KOPT-K1 (cell line): ENCODE results near the gene PTPN23.

Experiments used
- H3K27ac ChIP-seq: fragments of 200-600 bp; sonication (generic); 2 replicates; pipeline ENCODE4 v1.5.1; 2016; ENCODE audit warnings: antibody characterized with exemption, mild to moderate bottlenecking, low read depth, low read length; ENCODE audit not compliant: poor library complexity, severe bottlenecking
- H3K36me3 ChIP-seq: fragments of 200-600 bp; sonication (generic); 2 replicates; pipeline ENCODE4 v1.5.1; 2017; ENCODE audit warnings: antibody characterized with exemption, mild to moderate bottlenecking, low read length, moderate library complexity; ENCODE audit not compliant: insufficient read depth
- H3K9me3 ChIP-seq: fragments of 200-600 bp; sonication (generic); 2 replicates; pipeline ENCODE4 v1.5.1; 2017; ENCODE audit warnings: antibody characterized with exemption, low read length, mild to moderate bottlenecking; ENCODE audit not compliant: insufficient read depth, poor library complexity, severe bottlenecking

The PTPN23 gene

DNA sequence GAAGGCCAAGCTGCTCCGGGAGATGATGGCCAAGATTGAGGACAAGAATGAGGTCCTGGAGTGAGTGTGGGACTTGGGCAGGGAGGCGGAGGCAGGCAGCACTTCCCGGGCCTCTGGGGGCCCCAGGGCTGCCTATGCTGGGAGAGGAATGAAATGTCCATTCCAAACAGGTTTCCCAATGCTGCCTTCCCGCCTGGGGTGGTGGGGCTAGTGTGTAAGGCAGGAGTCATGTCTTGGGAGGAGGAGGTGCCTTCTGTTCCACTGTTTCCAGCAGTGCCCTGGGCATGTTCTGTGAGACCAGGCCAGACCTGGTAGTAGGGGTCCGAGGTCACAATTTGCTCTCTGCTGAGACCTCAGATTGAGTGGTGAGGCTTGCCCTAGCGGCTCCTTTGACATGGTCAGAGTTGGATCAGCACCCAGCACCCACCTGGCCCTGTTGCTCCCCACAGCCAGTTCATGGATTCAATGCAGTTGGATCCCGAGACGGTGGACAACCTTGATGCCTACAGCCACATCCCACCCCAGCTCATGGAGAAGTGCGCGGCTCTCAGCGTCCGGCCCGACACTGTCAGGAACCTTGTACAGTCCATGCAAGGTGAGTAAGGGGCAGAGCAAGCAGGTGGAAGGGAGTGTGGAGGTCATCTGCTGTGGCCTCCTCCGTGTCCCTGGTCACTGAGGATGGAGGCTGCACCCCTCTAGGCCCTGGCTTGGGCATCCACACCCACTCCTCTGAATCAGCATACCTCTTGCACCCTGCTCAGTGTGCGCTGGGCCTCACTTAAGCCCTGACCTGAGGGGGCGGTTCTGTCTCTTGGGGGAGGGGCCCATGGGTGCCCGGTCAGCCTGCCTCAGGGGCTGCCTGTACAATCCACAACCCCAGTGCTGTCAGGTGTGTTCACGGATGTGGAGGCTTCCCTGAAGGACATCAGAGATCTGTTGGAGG is 27.3 kb downstream of the PTPN23 start:
- Histone ChIP-seq H3K36me3 (peaks cover 86% of the 10 kb centered on the region), H3K27ac (no peak overlapping the region), H3K9me3 (no peaks in the 10 kb centered on the region)

- Histone ChIP-seq H3K36me3 (peaks cover 86% of the 10 kb centered on the region), H3K9me3 (no peaks in the 10 kb centered on the region), H3K27ac (no peak overlapping the region)
These were observed 28.0 kb downstream of the PTPN23 start for GRCh38 chr3:47408839-47409229.

DNA sequence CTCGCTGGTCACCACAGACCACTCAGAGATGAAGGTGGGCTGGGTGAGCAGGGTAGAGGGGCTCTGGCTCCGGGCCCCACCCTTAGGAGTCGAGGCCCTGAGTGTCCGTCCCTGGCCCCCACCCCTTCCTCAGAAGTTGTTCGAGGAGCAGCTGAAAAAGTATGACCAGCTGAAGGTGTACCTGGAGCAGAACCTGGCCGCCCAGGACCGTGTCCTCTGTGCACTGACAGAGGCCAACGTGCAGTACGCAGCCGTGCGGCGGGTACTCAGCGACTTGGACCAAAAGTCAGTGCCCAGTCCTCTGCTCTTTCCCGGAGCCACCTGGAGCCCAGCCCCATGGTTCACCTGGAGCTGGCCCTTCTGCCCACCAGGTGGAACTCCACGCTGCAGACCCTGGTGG is 28.5 kb downstream of the PTPN23 start:
- H3K9me3 ChIP-seq: no peaks in the 10 kb centered on the region
- H3K36me3 ChIP-seq: peaks cover 88% of the 10 kb centered on the region
- H3K27ac ChIP-seq: no peak overlapping the region

DNA sequence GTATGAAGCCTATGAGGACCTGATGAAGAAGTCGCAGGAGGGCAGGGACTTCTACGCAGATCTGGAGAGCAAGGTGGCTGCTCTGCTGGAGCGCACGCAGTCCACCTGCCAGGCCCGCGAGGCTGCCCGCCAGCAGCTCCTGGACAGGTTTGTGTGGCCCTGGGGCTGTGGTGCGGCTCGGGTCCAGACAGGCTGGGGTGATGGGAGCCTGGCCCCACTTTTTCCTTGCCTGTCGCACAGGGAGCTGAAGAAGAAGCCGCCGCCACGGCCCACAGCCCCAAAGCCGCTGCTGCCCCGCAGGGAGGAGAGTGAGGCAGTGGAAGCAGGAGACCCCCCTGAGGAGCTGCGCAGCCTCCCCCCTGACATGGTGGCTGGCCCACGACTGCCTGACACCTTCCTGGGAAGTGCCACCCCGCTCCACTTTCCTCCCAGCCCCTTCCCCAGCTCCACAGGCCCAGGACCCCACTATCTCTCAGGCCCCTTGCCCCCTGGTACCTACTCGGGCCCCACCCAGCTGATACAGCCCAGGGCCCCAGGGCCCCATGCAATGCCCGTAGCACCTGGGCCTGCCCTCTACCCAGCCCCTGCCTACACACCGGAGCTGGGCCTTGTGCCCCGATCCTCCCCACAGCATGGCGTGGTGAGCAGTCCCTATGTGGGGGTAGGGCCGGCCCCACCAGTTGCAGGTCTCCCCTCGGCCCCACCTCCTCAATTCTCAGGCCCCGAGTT is 29.0 kb downstream of the PTPN23 start:
- Histone ChIP-seq H3K36me3 (peaks cover 94% of the 10 kb centered on the region), H3K9me3 (no peaks in the 10 kb centered on the region), H3K27ac (no peak overlapping the region)

- peaks cover 99% of the 10 kb centered on the region for H3K36me3 ChIP-seq
- H3K27ac ChIP-seq: no peak overlapping the region
- no peaks in the 10 kb centered on the region for H3K9me3 ChIP-seq
These were observed 29.5 kb downstream of the PTPN23 start for GRCh38 chr3:47410417-47410720.

DNA sequence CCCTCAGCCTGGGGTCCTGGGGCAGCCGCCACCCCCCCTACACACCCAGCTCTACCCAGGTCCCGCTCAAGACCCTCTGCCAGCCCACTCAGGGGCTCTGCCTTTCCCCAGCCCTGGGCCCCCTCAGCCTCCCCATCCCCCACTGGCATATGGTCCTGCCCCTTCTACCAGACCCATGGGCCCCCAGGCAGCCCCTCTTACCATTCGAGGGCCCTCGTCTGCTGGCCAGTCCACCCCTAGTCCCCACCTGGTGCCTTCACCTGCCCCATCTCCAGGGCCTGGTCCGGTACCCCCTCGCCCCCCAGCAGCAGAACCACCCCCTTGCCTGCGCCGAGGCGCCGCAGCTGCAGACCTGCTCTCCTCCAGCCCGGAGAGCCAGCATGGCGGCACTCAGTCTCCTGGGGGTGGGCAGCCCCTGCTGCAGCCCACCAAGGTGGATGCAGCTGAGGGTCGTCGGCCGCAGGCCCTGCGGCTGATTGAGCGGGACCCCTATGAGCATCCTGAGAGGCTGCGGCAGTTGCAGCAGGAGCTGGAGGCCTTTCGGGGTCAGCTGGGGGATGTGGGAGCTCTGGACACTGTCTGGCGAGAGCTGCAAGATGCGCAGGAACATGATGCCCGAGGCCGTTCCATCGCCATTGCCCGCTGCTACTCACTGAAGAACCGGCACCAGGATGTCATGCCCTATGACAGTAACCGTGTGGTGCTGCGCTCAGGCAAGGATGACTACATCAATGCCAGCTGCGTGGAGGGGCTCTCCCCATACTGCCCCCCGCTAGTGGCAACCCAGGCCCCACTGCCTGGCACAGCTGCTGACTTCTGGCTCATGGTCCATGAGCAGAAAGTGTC is 30.2 kb downstream of the PTPN23 start:
- H3K9me3 ChIP-seq: no peaks in the 10 kb centered on the region
- peaks cover 99% of the 10 kb centered on the region for H3K36me3 ChIP-seq
- H3K27ac ChIP-seq: no peak overlapping the region

GRCh38 chr3:47411696-47412452 is 31.1 kb downstream of the PTPN23 start:
- Histone ChIP-seq H3K9me3 (no peaks in the 10 kb centered on the region), H3K27ac (no peak overlapping the region), H3K36me3 (peaks cover 96% of the 10 kb centered on the region)

- H3K27ac ChIP-seq: no peak overlapping the region
- H3K36me3 ChIP-seq: peaks cover 96% of the 10 kb centered on the region
- no peaks in the 10 kb centered on the region for H3K9me3 ChIP-seq
These were observed 31.6 kb downstream of the PTPN23 start for GRCh38 chr3:47412453-47412756.

- peaks cover 93% of the 10 kb centered on the region for H3K36me3 ChIP-seq
- H3K9me3 ChIP-seq: no peaks in the 10 kb centered on the region
- no peak overlapping the region for H3K27ac ChIP-seq
These were observed 32.2 kb downstream of the PTPN23 start for GRCh38 chr3:47412842-47413520.

DNA sequence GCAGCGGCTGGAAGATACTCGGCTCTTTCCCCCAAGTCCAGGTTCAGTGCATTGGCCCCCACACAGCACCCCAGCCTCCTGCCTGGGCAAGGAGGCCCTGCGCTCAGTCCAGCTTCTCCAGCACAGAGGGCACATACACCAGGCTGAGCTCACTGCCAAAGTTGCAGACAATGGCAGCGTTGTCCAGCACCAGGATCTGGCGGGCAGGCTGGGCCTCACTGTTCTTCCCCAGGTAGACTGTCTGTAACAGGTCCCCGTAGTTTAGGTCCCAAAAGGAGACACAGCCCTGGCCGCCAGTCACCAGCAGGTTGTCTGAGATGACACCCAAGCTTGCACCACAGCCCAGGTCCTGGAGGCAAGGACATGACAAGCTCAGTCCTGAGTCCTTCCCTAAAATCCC is 32.9 kb downstream of the PTPN23 start:
- H3K9me3 ChIP-seq: no peaks in the 10 kb centered on the region
- H3K36me3 ChIP-seq: peaks cover 93% of the 10 kb centered on the region
- no peak overlapping the region for H3K27ac ChIP-seq

- Histone ChIP-seq H3K27ac (no peak overlapping the region), H3K9me3 (no peaks in the 10 kb centered on the region), H3K36me3 (peaks cover 93% of the 10 kb centered on the region)
These were observed 33.3 kb downstream of the PTPN23 start for GRCh38 chr3:47414161-47414564.

DNA sequence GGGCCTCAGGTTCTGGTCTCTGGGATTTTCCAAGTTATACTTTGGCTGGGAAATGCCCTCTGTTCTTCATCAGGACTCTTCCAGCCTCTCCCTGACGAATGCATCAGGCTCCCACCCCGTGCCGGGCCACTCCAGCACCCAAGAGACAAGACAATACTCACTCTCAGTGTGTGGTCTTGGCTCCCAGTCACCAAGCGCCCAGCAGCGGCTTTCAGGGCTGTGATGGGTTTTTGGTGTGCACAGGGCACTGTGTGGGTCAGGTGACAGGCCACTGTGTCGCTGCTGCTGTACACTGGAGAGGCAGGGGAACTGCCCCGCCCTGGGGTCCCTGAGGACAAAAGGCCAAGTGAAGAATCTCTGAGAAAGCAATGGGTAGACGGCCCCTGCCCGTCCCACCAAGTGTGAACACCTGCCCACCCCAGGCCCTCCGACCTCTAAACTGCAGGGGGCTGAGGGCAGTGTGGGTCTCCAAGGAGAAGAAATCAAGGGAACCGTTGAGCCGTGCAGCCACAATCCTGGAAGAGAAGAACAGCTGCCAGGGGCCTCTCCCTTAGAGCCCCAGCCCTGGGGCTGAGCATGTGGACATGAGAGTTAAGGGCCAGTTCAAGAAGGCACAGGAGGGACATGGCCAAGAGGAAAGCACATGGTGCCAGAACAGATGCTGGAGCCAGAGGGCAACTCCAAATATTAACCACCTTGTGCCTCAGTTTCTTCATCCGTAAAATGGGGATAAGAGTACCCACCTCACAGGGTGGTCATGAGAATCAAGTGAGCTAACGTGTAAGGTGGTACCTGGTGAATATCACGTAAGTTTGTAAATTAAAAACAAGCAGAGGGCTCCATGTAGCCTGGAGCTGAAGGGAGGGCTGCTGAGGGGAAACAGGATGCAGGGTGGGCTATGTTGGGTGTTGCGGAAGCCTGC is 34.1 kb downstream of the PTPN23 start:
- Histone ChIP-seq H3K9me3 (no peaks in the 10 kb centered on the region), H3K36me3 (peaks cover 93% of the 10 kb centered on the region), H3K27ac (no peak overlapping the region)

DNA sequence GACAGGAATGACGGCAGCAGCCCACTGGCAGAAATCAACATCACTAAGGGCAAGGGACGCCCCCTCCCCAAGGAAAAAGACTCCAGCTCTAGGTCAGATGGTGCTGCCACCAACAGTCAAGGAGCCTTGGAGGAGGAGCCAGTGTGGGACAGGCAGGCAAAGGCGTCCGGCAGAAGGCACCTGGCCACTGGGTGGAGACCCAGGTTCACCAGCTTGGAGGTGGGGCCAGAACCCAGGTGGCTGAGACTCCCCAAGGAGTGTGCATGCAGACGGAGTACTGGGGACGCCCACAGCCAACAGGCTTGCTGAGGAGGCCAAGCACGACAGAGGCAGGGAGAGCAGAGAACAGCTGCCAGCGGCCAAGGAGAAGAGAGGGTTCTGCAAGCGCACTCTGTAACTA is 35.2 kb downstream of the PTPN23 start:
- H3K9me3 ChIP-seq: no peaks in the 10 kb centered on the region
- H3K27ac ChIP-seq: no peak overlapping the region
- H3K36me3 ChIP-seq: peaks cover 92% of the 10 kb centered on the region
